IMR-90 (cell line): ENCODE measurements around the gene SCN1B. TPM values are rescaled to one million over a fixed set of nuclear protein-coding genes. Genes with fewer than 3 reads are reported as not detected.

Source experiments
- ATAC-seq: fragments of 200-7000 bp; cut with Tn5 transposase; 2 replicates; pipeline ENCODE4 v1.9.1; 2020; ENCODE audit warnings: low read depth, mild to moderate bottlenecking, moderate library complexity
- BruUV-seq: library from RNA; stranded (reverse); fragments of 400-500 nt; replicated peaks from 2 replicates; lab custom pipeline; 2021; lab: Mats Ljungman, UMichigan
- CTCF ChIA-PET: fragments of 300-600 bp; formaldehyde crosslinking; extraction: SDS; loops from one replicate; lab custom pipeline; 2021; ENCODE audit warnings: antibody characterized with exemption; lab: Yijun Ruan, JAX
- POLR2A ChIA-PET: fragments of 300-600 bp; sonication (Branson Sonifier 250); formaldehyde crosslinking; loops from one replicate; lab custom pipeline; 2022; ENCODE audit warnings: antibody characterized with exemption; ENCODE audit not compliant: unreplicated experiment; lab: Charles Lee
- DNase-seq: peaks from one replicate; pipeline ENCODE4 v3.0.0; 2013
- H2AFZ ChIP-seq: replicated peaks from 2 replicates; pipeline ENCODE3; 2013; ENCODE audit warnings: low read length, mild to moderate bottlenecking; ENCODE audit not compliant: poor library complexity
- H2AK5ac ChIP-seq: 2 replicates; pipeline ENCODE4 v1.6.1; 2013; ENCODE audit warnings: low read depth, low read length, inconsistent platforms
- H2AK9ac ChIP-seq: replicated peaks from 2 replicates; pipeline ENCODE3; 2013; ENCODE audit warnings: mild to moderate bottlenecking, low read depth, low read length, moderate library complexity; ENCODE audit not compliant: poor library complexity
- H2BK120ac ChIP-seq: 2 replicates; pipeline ENCODE4 v1.6.1; 2013; ENCODE audit warnings: low read depth, low read length, inconsistent platforms
- H2BK15ac ChIP-seq: 3 replicates; pipeline ENCODE4 v1.6.1; 2013; ENCODE audit warnings: low read depth, low read length, inconsistent platforms
- H2BK20ac ChIP-seq: 2 replicates; pipeline ENCODE4 v1.6.1; 2013; ENCODE audit warnings: low read depth, mild to moderate bottlenecking, inconsistent platforms, low read length, moderate library complexity
- H2BK5ac ChIP-seq: 2 replicates; pipeline ENCODE4 v1.6.1; 2013; ENCODE audit warnings: mild to moderate bottlenecking, low read depth, low read length, inconsistent platforms; ENCODE audit not compliant: poor library complexity, severe bottlenecking
- H3K14ac ChIP-seq: replicated peaks from 2 replicates; pipeline ENCODE4 v1.6.1; 2013; ENCODE audit warnings: low read depth, low read length, inconsistent platforms
- H3K18ac ChIP-seq: 2 replicates; pipeline ENCODE4 v1.6.1; 2013; ENCODE audit warnings: low read depth, low read length, control low read depth
- H3K23ac ChIP-seq: 2 replicates; pipeline ENCODE4 v1.6.1; 2013; ENCODE audit warnings: low read depth, low read length, inconsistent platforms
- H3K27ac ChIP-seq: 2 replicates; pipeline ENCODE4 v1.5.1; 2013; ENCODE audit warnings: mild to moderate bottlenecking, control low read depth, low read length; ENCODE audit not compliant: insufficient read depth
- H3K27me3 ChIP-seq: 2 replicates; pipeline ENCODE4 v1.6.1; 2013; ENCODE audit warnings: low read length; ENCODE audit not compliant: control insufficient read depth, insufficient read depth
- H3K36me3 ChIP-seq: 2 replicates; pipeline ENCODE4 v1.6.1; 2013; ENCODE audit warnings: low read length, mixed read lengths; ENCODE audit not compliant: control insufficient read depth, insufficient read depth
- H3K4ac ChIP-seq: 2 replicates; pipeline ENCODE4 v1.6.1; 2013; ENCODE audit warnings: low read depth, low read length, inconsistent platforms
- H3K4me1 ChIP-seq: 2 replicates; pipeline ENCODE4 v1.6.1; 2013; ENCODE audit warnings: low read length, mixed read lengths; ENCODE audit not compliant: control insufficient read depth, insufficient read depth
- H3K4me2 ChIP-seq: 2 replicates; pipeline ENCODE4 v1.6.1; 2013; ENCODE audit warnings: low read depth, mild to moderate bottlenecking, control low read depth, low read length, moderate library complexity
- H3K4me3 ChIP-seq: 2 replicates; pipeline ENCODE4 v1.5.1; 2013; ENCODE audit warnings: low read depth, mild to moderate bottlenecking, control low read depth, low read length, moderate library complexity; ENCODE audit not compliant: insufficient read depth
- H3K56ac ChIP-seq: 2 replicates; pipeline ENCODE4 v1.6.1; 2013; ENCODE audit warnings: low read length, inconsistent platforms; ENCODE audit not compliant: insufficient read depth; ENCODE audit errors: extremely low read depth
- H3K79me1 ChIP-seq, 2 experiments: 2 replicates each; pipeline ENCODE4 v1.6.1; 2013; ENCODE audit warnings: low read length in 2 of 2, inconsistent platforms in 1 of 2, low read depth in 1 of 2
- H3K9ac ChIP-seq: 2 replicates; pipeline ENCODE4 v1.6.1; 2013; ENCODE audit warnings: low read depth, low read length, control low read depth
- H3K9me1 ChIP-seq: 2 replicates; pipeline ENCODE4 v1.6.1; 2013; ENCODE audit warnings: low read length, inconsistent platforms; ENCODE audit not compliant: insufficient read depth
- H3K9me3 ChIP-seq: 2 replicates; pipeline ENCODE4 v1.6.1; 2013; ENCODE audit warnings: low read length; ENCODE audit not compliant: control insufficient read depth, insufficient read depth
- H4K20me1 ChIP-seq: 2 replicates; pipeline ENCODE4 v1.6.1; 2013; ENCODE audit warnings: low read length, inconsistent platforms; ENCODE audit not compliant: insufficient read depth
- H4K5ac ChIP-seq: 2 replicates; pipeline ENCODE4 v1.6.1; 2013; ENCODE audit warnings: mild to moderate bottlenecking, low read depth, low read length, control low read depth
- H4K8ac ChIP-seq, 2 experiments: 2 replicates each; pipeline ENCODE4 v1.6.1; 2013; ENCODE audit warnings: low read depth in 2 of 2, low read length in 2 of 2, control low read depth in 1 of 2, inconsistent platforms in 1 of 2
- H4K91ac ChIP-seq: 2 replicates; pipeline ENCODE4 v1.6.1; 2013; ENCODE audit warnings: low read depth, low read length, inconsistent platforms; ENCODE audit not compliant: insufficient read depth
- BHLHE40 ChIP-seq: fragments of 150-350 bp; IDR thresholded peaks from 2 replicates; pipeline ENCODE4 v1.6.1; 2016; ENCODE audit warnings: mild to moderate bottlenecking, low read depth, low read length
- MXI1 ChIP-seq: IDR thresholded peaks from 2 replicates; pipeline ENCODE4 v1.6.1; 2012; ENCODE audit warnings: low read depth, mild to moderate bottlenecking, low read length, moderate library complexity, borderline replicate concordance
- POLR2A ChIP-seq: IDR thresholded peaks from 2 replicates; pipeline ENCODE4 v1.6.1; 2012; ENCODE audit warnings: mild to moderate bottlenecking, low read depth, low read length
- RAD21 ChIP-seq: IDR thresholded peaks from 2 replicates; pipeline ENCODE4 v1.6.1; 2012; ENCODE audit warnings: low read length, improper control_type of control experiment
- RFX5 ChIP-seq: IDR thresholded peaks from 2 replicates; pipeline ENCODE4 v1.8.0; 2012; ENCODE audit warnings: low read depth, mild to moderate bottlenecking, low read length, moderate library complexity
- WGBS, 2 experiments: methylation state at CpG; one replicate each; pipeline versions ENCODE4 v1.1.5 to v1.1.7; 2013; ENCODE audit warnings: missing lambda C conversion rate in 2 of 2; ENCODE audit not compliant: insufficient read length in 1 of 2; ENCODE audit errors: extremely low coverage in 2 of 2; 5-methylcytosine and 5-hydroxymethylcytosine counted together
- dilution Hi-C: fragments of 300-500 bp; cut with HindIII; formaldehyde crosslinking; loops from one replicate; pipeline ENCODE4 v1.14.3; 2018; ENCODE audit warnings: low sequenced_read_pairs; ENCODE audit not compliant: unreplicated experiment
- in situ Hi-C: fragments of 300-500 bp; cut with MboI; formaldehyde crosslinking; loops from 3 replicates; pipeline ENCODE4 v1.14.3; 2019; ENCODE audit warnings: low sequenced_read_pairs, inconsistent platforms, mixed read lengths
- intact Hi-C: fragments of 100-400 bp; cut with micrococcal nuclease; formaldehyde crosslinking; loops from 2 replicates; pipeline ENCODE4 v1.10.0; 2022
- polyA plus RNA-seq, 3 experiments: library from polyadenylated mRNA; depleted of rRNA; stranded (reverse); fragments of >200 nt; gene quantifications; 2 replicates each; pipeline ENCODE4 v1.2.3, GENCODE V29; 2012; ENCODE audit warnings: low replicate concordance in 1 of 3
- total RNA-seq: library from RNA; depleted of rRNA; stranded (reverse); fragments of >200 nt; gene quantifications from 2 replicates; pipeline ENCODE4 v1.2.3, GENCODE V29; 2012
- TF ChIP-seq, protein P1 (sequence below): fragments of 150-350 bp; IDR thresholded peaks from 2 replicates; pipeline ENCODE4 v1.6.1; 2017; ENCODE audit warnings: mild to moderate bottlenecking, antibody characterized with exemption, low read length, low read depth

SCN1B gene
- total and polyA plus RNA-seq, 2 of the 4 experiments (the other 2 are of a cell fraction), result 2.0 to 9.6 TPM

GRCh38 chr19:35053667-35054293, 23.5 kb downstream of the SCN1B start:
- CTCF ChIA-PET, result interaction anchor here (1.1 kb wide), 1 partner anchor 9 kb away, joined by 3 read pairs; no protein-coding TSS in a partner anchor
- H2BK15ac ChIP-seq, result no peak overlapping the region
- intact Hi-C loops (no loop called here), in situ Hi-C loops (no loop called here), dilution Hi-C loops (no loop called here)
- H3K4me2 ChIP-seq, result no peak overlapping the region
- no peak overlapping the region for H3K27ac ChIP-seq
- no peak for ATAC-seq
- no peak overlapping the region for H2AFZ ChIP-seq
- no peaks in the 10 kb centered on the region for H3K79me1 ChIP-seq
- no peaks in the 10 kb centered on the region for H4K20me1 ChIP-seq
- POLR2A ChIA-PET, result no interaction called here
- BruUV-seq, result no TSS peak
- H3K9ac ChIP-seq, result no peak overlapping the region
- no peaks in the 10 kb centered on the region for H3K36me3 ChIP-seq
- H3K23ac ChIP-seq, result no peak overlapping the region
- H2BK20ac ChIP-seq, result no peak overlapping the region
- H3K9me1 ChIP-seq, result no peaks in the 10 kb centered on the region
- peaks cover 28% of the 10 kb centered on the region for H3K27me3 ChIP-seq
- DNase-seq, result no peak
- H2BK120ac ChIP-seq, result no peak overlapping the region
- no peak overlapping the region for H3K14ac ChIP-seq
- no peaks in the 10 kb centered on the region for H3K9me3 ChIP-seq
- no peak overlapping the region for H3K56ac ChIP-seq
- no peak overlapping the region for H4K91ac ChIP-seq
- H4K5ac ChIP-seq, result no peak overlapping the region
- no peak overlapping the region for H2AK9ac ChIP-seq
- no peak overlapping the region for H3K18ac ChIP-seq
- H3K4ac ChIP-seq, result no peak overlapping the region
- no peak overlapping the region for H2AK5ac ChIP-seq
- H2BK5ac ChIP-seq, result no peak overlapping the region
- H3K4me1 ChIP-seq, result no peaks in the 10 kb centered on the region
- 73% methylated on average over 2 of the region's 9 CpGs; no CpG with 5 or more reads in 1 of the 2 experiments for WGBS, 2 experiments
- TF ChIP-seq, protein P1, sequence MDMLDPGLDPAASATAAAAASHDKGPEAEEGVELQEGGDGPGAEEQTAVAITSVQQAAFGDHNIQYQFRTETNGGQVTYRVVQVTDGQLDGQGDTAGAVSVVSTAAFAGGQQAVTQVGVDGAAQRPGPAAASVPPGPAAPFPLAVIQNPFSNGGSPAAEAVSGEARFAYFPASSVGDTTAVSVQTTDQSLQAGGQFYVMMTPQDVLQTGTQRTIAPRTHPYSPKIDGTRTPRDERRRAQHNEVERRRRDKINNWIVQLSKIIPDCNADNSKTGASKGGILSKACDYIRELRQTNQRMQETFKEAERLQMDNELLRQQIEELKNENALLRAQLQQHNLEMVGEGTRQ, result no peak
- TF ChIP-seq RAD21 (no peak), MXI1 (no peak), BHLHE40 (no peak), RFX5 (no peak), POLR2A (no peak)
- no peak overlapping the region for H3K4me3 ChIP-seq
- H4K8ac ChIP-seq, result no peak overlapping the region
